ENCODE measurements around the gene CCDC57. TPM values are rescaled to one million over a fixed set of nuclear protein-coding genes. Genes with fewer than 3 reads are reported as not detected.

CCDC57 gene
- total and polyA plus RNA-seq, 9 of the 15 experiments (the other 6 are each of a cell fraction or from before 2014, with no cell fraction given), result 0.83 to 36.2 (median 13.6) TPM

DNA sequence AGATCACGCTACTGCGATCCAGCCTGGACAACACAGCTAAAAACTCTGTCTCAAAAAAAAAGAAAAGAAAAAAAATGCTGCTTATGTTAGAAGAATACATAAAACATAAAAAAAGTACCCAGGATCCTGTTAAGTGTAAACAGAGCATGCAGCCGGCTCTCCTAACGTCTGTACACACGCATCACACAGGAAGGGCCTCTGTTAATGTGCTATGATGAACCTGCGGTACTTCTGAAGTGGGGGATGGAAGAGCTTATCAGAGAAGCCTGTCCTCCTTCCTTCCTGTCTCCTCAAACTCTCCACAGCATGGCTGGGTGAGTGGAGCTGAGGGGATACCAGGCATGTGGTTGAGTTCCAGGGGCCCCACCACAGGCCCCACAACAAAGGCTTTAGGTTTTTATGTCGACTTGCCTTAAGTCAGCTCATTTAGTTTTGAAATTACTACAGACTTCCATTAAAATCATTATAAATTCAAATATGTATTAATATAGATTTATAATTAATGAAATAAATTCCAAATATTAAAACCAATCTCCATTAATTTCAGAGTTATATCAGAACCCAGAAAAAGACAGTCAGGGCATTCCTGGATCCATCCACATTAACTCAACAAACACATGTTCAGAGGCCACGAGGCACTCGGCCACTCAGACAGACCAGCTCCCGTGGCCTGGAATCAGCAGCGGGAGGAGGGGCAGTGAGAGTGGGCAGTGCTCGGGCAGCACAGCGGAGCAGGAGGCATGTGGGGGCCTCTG, 11.7 kb downstream of the CCDC57 start (continued):
- TF ChIP-seq, protein P1, sequence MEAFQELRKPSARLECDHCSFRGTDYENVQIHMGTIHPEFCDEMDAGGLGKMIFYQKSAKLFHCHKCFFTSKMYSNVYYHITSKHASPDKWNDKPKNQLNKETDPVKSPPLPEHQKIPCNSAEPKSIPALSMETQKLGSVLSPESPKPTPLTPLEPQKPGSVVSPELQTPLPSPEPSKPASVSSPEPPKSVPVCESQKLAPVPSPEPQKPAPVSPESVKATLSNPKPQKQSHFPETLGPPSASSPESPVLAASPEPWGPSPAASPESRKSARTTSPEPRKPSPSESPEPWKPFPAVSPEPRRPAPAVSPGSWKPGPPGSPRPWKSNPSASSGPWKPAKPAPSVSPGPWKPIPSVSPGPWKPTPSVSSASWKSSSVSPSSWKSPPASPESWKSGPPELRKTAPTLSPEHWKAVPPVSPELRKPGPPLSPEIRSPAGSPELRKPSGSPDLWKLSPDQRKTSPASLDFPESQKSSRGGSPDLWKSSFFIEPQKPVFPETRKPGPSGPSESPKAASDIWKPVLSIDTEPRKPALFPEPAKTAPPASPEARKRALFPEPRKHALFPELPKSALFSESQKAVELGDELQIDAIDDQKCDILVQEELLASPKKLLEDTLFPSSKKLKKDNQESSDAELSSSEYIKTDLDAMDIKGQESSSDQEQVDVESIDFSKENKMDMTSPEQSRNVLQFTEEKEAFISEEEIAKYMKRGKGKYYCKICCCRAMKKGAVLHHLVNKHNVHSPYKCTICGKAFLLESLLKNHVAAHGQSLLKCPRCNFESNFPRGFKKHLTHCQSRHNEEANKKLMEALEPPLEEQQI (IDR thresholded peaks at IDR 0.05), result no peak
- TF ChIP-seq PATZ1 (CRISPR knock-in tag; IDR thresholded peaks at IDR 0.05; ENCODE audit: borderline replicate concordance) (no peak), NCOA2 (IDR thresholded peaks at IDR 0.05; ENCODE audit: partially characterized antibody in 2 of 2) (no peak), HNRNPLL (IDR thresholded peaks at IDR 0.05; ENCODE audit: low read depth, low read length, poor library complexity, severe bottlenecking) (no peak), DDX20 (tag; IDR thresholded peaks at IDR 0.05; ENCODE audit: low read depth) (no peak), LEF1 (IDR thresholded peaks at IDR 0.05) (peak; percentile 94), LCOR (CRISPR knock-in tag; IDR thresholded peaks at IDR 0.05) (no peak), SIN3A (IDR thresholded peaks at IDR 0.05; ENCODE audit: borderline replicate concordance in 2 of 2, control insufficient read depth in 1 of 2, low read depth in 2 of 2, low read length in 2 of 2) (no peak), CHD2 (IDR thresholded peaks at IDR 0.05; ENCODE audit: low read depth, low read length) (no peak), NR2F6 (CRISPR knock-in tag; IDR thresholded peaks at IDR 0.05) (no peak), GABPB1 (CRISPR knock-in tag; IDR thresholded peaks at IDR 0.05) (no peak), ZNF274 (IDR thresholded peaks at IDR 0.05; ENCODE audit: borderline replicate concordance, low read depth, low read length) (no peak), ZNF75A (CRISPR knock-in tag; IDR thresholded peaks at IDR 0.05) (no peak), MYC (IDR thresholded peaks at IDR 0.05; ENCODE audit: low read depth, low read length) (peak; percentile 84; the same call in 1 of the 2 replicates), MYC (CRISPR knock-in tag; IDR thresholded peaks at IDR 0.05; ENCODE audit: borderline replicate concordance, low read depth) (no peak), PHF20 (IDR thresholded peaks at IDR 0.05; ENCODE audit: partially characterized antibody) (no peak)
- TF ChIP-seq, protein P2, sequence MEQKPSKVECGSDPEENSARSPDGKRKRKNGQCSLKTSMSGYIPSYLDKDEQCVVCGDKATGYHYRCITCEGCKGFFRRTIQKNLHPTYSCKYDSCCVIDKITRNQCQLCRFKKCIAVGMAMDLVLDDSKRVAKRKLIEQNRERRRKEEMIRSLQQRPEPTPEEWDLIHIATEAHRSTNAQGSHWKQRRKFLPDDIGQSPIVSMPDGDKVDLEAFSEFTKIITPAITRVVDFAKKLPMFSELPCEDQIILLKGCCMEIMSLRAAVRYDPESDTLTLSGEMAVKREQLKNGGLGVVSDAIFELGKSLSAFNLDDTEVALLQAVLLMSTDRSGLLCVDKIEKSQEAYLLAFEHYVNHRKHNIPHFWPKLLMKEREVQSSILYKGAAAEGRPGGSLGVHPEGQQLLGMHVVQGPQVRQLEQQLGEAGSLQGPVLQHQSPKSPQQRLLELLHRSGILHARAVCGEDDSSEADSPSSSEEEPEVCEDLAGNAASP (IDR thresholded peaks at IDR 0.05), result no peak
- TF ChIP-seq, protein P3, sequence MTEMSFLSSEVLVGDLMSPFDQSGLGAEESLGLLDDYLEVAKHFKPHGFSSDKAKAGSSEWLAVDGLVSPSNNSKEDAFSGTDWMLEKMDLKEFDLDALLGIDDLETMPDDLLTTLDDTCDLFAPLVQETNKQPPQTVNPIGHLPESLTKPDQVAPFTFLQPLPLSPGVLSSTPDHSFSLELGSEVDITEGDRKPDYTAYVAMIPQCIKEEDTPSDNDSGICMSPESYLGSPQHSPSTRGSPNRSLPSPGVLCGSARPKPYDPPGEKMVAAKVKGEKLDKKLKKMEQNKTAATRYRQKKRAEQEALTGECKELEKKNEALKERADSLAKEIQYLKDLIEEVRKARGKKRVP (CRISPR knock-in tag; IDR thresholded peaks at IDR 0.05), result no peak
